ENCODE data around the gene KERA.

KERA gene

GRCh38 chr12:91073426-91073825, 15.6 kb upstream of the KERA start:
- DNase-seq (ENCODE audit: low spot score), result no peak

GRCh38 chr12:91072931-91073330, 15.1 kb upstream of the KERA start:
- no peak for DNase-seq (ENCODE audit: low spot score)

- DNase-seq (ENCODE audit: low spot score), result no peak
Measured at GRCh38 chr12:91070936-91071335, 13.1 kb upstream of the KERA start.

DNA sequence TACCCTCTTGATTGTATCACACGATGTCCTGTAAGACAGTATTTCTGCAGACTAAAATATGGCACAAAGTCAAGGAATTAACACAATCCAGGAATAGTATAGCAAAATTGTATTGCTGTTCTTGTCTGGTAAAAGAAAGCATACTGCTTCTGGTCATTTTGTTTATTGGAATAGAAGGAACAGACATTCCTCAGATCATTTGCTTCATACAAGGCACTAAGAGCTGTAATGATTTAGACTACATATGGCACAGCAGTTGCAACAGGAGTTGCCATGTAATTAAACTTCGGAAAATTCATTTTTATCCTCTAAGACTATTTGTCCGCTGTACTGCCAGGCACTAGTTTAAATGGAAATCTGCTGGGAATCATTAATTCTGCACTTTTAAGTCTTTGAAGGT, 7.6 kb upstream of the KERA start:
- no peak for DNase-seq (ENCODE audit: low spot score)

GRCh38 chr12:91064640-91065039, 6.8 kb upstream of the KERA start:
- DNase-seq (ENCODE audit: low spot score), result no peak

DNA sequence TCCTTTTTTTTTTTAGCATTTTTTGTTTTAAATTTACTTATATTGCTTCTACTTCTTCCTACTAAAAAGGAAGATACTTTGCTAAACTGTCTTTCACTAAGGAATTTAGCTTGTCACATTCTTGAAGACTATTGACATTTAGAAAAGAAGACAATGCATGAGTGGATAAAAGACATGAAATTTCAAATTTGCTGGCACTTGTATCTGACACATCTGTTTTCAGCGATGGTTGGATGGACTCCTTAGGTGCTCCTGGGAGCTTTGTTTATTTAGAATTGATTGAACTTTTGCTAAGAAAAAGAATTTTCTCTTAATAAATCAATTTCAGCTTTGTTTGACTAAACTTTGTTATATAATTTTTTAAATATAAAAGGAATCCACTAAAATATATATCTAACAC, 3.3 kb upstream of the KERA start:
- DNase-seq (ENCODE audit: low spot score), result no peak

GRCh38 chr12:91059211-91059610, 1.4 kb upstream of the KERA start:
- no peak for DNase-seq (ENCODE audit: low spot score)

DNA sequence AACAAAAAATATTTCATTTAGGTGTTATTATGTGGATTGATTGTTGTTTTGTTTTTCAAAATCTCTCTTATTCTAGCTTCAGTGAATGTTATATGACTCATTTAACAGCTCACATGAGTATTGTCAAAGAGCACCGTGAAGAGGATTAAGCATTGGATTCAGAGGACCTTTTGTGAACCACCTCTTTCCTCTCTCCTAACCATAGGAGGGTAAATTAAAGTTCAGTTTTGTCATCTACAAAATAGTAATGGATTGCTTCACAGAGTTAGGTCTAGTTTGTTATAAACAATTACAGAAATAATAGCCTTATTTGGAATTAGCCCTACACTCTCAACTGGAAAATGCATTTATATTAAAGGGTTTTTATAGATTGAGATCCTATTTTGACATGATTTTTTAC, 962 bp upstream of the KERA start:
- no peak for DNase-seq (ENCODE audit: low spot score)

GRCh38 chr12:91056488-91056887, 1.3 kb downstream of the KERA start:
- no peak for DNase-seq (ENCODE audit: low spot score)

DNA sequence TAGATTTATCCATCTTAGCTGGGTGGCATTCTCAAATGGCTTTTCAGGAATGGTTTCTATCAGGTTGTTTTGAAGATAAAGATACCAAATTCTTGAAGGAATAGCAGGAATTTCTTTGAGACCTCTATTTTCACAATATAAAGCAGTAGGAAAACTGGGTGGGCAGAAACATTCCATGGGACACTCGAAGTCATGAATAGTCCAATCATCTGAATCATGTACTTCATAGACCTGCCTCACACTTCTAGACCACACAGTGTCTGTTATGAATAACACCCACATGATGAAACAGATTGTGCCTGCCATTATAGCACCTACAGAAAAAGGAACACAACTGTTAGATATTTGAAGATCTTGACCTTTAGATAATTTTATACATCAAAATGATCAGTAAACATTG, 1.8 kb downstream of the KERA start:
- DNase-seq (ENCODE audit: low spot score), result no peak

DNA sequence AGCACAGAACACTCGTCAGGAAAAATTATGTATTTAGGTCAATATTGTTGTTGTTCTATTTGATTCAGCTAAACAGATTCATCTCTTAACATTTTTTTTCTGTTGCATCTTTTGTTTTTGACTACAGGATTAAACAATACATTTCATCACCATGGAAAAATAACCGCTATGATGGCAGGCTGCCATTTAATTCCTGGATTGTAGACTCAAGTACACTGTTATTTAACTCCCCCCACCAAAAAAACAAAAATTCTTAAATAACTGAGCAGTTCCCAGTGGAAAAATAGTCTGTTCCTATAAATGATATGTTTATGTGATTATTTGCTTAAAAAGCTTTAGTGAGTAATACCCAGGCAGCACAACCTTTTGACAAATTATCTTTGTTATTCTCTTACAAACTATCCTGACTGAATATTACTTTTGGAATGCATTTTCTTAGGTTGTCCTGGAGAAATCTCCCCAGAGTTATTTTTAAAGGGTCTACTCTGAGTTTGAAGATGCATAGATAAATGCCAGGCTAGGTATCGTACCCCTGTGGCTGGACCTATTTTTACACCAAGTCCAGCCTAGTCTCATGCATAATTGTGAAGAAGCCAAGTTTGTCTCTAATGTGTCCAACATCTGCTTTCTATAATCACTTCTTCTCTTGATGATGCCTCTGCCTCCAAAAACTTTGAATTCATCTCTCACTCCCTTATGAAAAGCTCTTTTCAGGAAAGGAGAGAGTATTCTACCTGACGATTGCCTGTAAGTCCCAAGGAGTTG, 3.7 kb downstream of the KERA start:
- DNase-seq (ENCODE audit: low spot score), result no peak

DNA sequence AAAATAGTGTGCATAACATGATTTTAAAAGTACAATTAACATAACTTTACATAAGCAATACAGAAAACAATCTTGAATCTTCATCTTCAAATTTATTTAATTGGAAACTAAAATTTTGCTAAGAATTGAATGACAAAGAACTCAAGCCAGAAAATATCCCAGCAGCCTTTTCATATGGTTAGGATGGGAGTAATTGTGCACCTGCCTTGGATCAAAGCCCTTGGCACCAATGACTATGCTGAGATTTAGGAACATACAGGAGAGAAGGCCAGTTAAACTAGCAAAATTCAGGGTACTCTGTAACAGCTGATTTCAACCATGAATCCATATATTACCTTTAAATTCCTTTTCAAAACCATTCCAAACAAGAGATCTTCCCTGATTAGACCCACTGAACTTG, 5.8 kb downstream of the KERA start:
- peak; percentile 63 for DNase-seq (ENCODE audit: low spot score)

DNA sequence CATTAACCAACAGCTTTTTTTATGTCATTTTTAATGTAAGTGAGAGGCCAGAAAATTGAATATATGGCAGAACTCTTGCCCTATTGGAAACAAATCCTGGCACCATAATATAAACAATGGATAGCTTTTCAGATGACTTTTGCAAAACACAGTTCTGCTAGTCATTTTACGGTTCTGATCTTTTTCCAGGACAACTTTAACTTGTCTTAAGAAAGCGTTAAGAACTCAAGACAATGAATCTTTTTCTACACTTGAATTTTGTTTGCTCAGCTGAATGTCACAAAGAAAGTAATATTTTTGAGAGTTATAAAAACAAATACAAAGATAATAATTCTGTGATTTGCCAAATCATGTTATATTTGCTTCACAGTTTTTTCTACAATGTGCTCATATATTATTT, 13.2 kb downstream of the KERA start:
- no peak for DNase-seq (ENCODE audit: low spot score)

DNA sequence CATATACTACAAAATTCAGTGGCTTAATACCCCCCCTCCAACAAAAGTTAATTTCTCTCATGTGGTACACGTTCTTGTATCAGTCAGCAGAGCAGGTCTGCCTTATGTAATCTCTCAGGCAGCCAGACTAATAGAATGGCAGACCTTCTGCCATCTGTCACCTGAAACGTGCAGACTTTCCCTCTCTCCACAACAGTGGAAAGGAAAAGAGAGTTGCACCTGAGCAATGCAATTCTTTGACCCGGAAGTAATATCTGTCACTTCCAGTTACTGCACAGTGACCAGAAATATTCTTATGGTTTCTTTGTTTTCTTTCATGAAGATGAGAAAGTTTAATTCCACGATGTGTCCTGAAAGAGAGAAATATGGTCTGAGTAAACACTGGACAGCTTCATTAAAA, 14.4 kb downstream of the KERA start:
- peak; percentile 93 for DNase-seq (ENCODE audit: low spot score)

DNA sequence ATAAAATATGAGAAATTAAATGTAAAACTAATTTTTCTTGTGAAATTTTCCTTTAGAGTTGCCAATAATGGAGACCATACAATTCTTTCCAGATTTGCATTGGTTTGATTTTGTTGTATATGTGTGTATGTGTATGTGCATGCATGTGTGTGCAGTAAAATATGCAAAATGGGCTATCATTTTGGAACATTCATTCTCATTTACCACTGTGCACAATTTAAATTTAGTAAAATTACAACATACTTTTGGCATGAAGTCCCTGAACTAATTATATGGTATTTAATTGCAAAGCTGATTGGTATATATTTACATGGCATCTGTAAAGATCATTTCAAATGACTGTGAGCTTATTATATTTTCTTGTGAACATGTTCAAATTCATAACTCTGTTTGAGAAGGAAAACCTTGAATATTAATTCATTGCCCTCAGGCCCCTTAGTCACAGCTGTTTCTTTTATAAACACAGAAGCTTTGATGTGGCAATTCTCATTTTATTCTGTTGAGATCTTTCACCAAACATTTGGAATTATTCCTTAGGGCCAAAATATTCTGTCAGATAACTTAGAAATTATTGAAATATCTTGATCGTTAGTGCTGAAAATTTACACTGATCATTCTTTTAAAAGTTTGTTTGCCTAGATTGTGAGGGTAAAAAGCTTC, 17.6 kb downstream of the KERA start:
- DNase-seq (ENCODE audit: low spot score), result no peak

DNA sequence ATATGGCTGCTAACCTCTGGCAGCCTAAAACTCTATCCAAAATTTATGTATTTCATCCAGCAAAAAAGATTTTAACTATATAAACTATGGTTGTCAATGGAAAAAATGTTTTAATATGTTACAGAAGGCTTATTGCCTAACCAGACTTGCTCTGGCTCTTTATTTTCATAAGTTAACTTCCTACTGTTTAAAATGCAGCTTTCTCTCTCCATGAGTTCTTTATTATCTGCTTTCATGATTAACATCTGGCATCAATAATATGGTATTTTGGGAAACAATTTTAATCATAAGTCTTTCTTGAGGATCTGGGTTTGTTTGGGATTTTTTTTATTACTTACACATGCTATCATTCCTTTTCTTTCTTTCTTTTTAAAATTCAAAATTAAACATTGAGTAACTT, 20.5 kb downstream of the KERA start:
- no peak for DNase-seq (ENCODE audit: low spot score)

DNA sequence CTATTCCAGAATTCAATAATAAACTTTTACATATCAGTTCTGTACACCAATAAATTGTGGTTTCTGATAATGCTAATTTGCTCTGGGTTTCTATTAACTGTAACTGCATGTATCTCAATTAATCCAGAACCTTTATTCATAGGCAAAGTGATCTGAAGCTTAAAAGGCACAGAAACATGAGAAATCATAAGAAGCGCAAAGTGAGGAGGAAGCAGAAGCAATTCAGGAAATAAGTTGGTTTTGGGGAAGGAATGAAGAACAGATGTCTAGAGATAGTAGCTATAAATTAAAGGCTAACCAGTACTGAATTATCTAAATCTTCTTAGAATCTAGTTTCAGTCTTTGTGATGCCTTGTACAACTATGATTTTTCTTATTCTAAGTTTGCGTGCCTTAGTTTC, 24.6 kb downstream of the KERA start:
- DNase-seq (ENCODE audit: low spot score), result no peak

GRCh38 chr12:91023326-91024004, 34.4 kb downstream of the KERA start:
- no peak for DNase-seq (ENCODE audit: low spot score)

GRCh38 chr12:91021076-91021475, 36.7 kb downstream of the KERA start:
- DNase-seq (ENCODE audit: low spot score), result no peak

- DNase-seq (ENCODE audit: low spot score), result no peak
Measured at GRCh38 chr12:91019455-91019854, 38.4 kb downstream of the KERA start.

GRCh38 chr12:91017511-91018263, 40.1 kb downstream of the KERA start:
- DNase-seq (ENCODE audit: low spot score), result no peak

DNA sequence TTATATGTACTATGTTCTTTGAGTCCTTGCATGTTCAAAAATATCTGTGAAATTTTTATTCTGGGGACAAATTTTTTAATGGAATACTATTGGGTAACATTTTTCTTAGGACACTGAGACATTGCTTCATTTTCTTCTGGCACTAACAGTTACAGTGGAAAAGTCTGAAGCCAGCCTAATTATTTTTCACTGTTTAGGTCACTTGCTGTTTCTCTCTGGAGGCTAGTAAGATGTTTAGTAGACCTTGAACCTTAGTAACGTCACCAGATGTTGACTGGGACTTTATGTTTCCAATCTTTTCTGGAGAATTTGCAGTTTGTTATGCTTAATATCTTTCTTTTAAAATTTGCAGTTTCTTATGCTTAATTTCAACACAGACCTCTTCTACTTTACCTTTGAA, 40.8 kb downstream of the KERA start:
- no peak for DNase-seq (ENCODE audit: low spot score)

Measured in cerebellar cortex (tissue), 1 donor.